Erythroblast (primary cell): ENCODE data around the gene CHRD.

Experiments
- GATA1 ChIP-seq: IDR thresholded peaks from 2 replicates; pipeline ENCODE4 v1.6.1; 2011; ENCODE audit warnings: low read depth, mild to moderate bottlenecking, control low read depth, low read length, moderate library complexity
- POLR2A ChIP-seq: IDR thresholded peaks from 2 replicates; pipeline ENCODE4 v1.6.1; 2011; ENCODE audit warnings: mild to moderate bottlenecking, low read length

DNA sequence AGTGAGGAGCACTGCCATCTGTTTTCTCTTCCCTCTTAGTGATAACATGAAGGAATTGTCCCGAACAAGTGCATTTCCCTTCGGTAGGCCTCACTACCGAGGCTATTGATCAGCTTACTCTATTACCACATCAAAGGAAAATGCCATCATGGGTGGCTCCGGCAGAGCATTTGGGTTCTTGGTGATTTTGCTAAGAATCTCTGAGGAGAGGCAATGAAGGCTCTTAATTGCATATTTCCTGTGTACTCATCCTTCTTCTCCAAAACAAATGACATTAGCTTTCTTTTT, 35.3 kb downstream of the CHRD start:
- TF ChIP-seq POLR2A (no peak), GATA1 (no peak)
